ENCODE data around the gene NGFR.

The NGFR gene

GRCh38 chr17:49480836-49481615, 14.1 kb upstream of the NGFR start:
- Histone ChIP-seq H3K4me3 (ENCODE audit: insufficient read length, low read depth) (no peak overlapping the region), H3K27me3 (ENCODE audit: insufficient read depth, insufficient read length) (no peaks in the 10 kb centered on the region), H3K9ac (ENCODE audit: insufficient read length, low read depth) (no peak overlapping the region), H3K9me3 (ENCODE audit: insufficient read depth, low read length) (no peaks in the 10 kb centered on the region), H3K4me1 (ENCODE audit: insufficient read depth, insufficient read length) (peaks cover 18% of the 10 kb centered on the region), H3K36me3 (ENCODE audit: insufficient read depth, insufficient read length, low read length) (no peaks in the 10 kb centered on the region)
- DNase-seq (ENCODE audit: low read depth, low spot score): no peak
- no peak for TF ChIP-seq SUZ12 (IDR thresholded peaks at IDR 0.05; ENCODE audit: extremely low read depth, insufficient read depth, insufficient read length)
- TF ChIP-seq ZNF274 (IDR thresholded peaks at IDR 0.05; ENCODE audit: low read depth, low read length): no peak
- TF ChIP-seq YY1 (IDR thresholded peaks at IDR 0.05; ENCODE audit: insufficient read depth, insufficient read length): no peak

GRCh38 chr17:49482144-49482817, 12.8 kb upstream of the NGFR start:
- H3K27me3 ChIP-seq (ENCODE audit: insufficient read depth, insufficient read length): no peaks in the 10 kb centered on the region
- H3K4me1 ChIP-seq (ENCODE audit: insufficient read depth, insufficient read length): peaks cover 27% of the 10 kb centered on the region
- TF ChIP-seq ZNF274 (IDR thresholded peaks at IDR 0.05; ENCODE audit: low read depth, low read length) (no peak), SUZ12 (IDR thresholded peaks at IDR 0.05; ENCODE audit: extremely low read depth, insufficient read depth, insufficient read length) (no peak), YY1 (IDR thresholded peaks at IDR 0.05; ENCODE audit: insufficient read depth, insufficient read length) (no peak)
- DNase-seq (ENCODE audit: low read depth, low spot score): no peak
- H3K9me3 ChIP-seq (ENCODE audit: insufficient read depth, low read length): no peaks in the 10 kb centered on the region
- H3K36me3 ChIP-seq (ENCODE audit: insufficient read depth, insufficient read length, low read length): no peaks in the 10 kb centered on the region
- H3K4me3 ChIP-seq (ENCODE audit: insufficient read length, low read depth): no peak overlapping the region
- no peak overlapping the region for H3K9ac ChIP-seq (ENCODE audit: insufficient read length, low read depth)

GRCh38 chr17:49483599-49484509, 11.2 kb upstream of the NGFR start:
- no peak for DNase-seq (ENCODE audit: low read depth, low spot score)
- TF ChIP-seq YY1 (IDR thresholded peaks at IDR 0.05; ENCODE audit: insufficient read depth, insufficient read length) (no peak), ZNF274 (IDR thresholded peaks at IDR 0.05; ENCODE audit: low read depth, low read length) (no peak), SUZ12 (IDR thresholded peaks at IDR 0.05; ENCODE audit: extremely low read depth, insufficient read depth, insufficient read length) (no peak)
- H3K4me1 ChIP-seq (ENCODE audit: insufficient read depth, insufficient read length): peaks cover 30% of the 10 kb centered on the region
- no peaks in the 10 kb centered on the region for H3K27me3 ChIP-seq (ENCODE audit: insufficient read depth, insufficient read length)
- H3K4me3 ChIP-seq (ENCODE audit: insufficient read length, low read depth): no peak overlapping the region
- no peaks in the 10 kb centered on the region for H3K9me3 ChIP-seq (ENCODE audit: insufficient read depth, low read length)
- H3K36me3 ChIP-seq (ENCODE audit: insufficient read depth, insufficient read length, low read length): no peaks in the 10 kb centered on the region
- H3K9ac ChIP-seq (ENCODE audit: insufficient read length, low read depth): no peak overlapping the region

GRCh38 chr17:49484588-49484987, 10.5 kb upstream of the NGFR start:
- H3K27me3 ChIP-seq (ENCODE audit: insufficient read depth, insufficient read length): no peaks in the 10 kb centered on the region
- H3K4me3 ChIP-seq (ENCODE audit: insufficient read length, low read depth): no peak overlapping the region
- no peak for DNase-seq (ENCODE audit: low read depth, low spot score)
- TF ChIP-seq SUZ12 (IDR thresholded peaks at IDR 0.05; ENCODE audit: extremely low read depth, insufficient read depth, insufficient read length): no peak
- TF ChIP-seq YY1 (IDR thresholded peaks at IDR 0.05; ENCODE audit: insufficient read depth, insufficient read length): no peak
- TF ChIP-seq ZNF274 (IDR thresholded peaks at IDR 0.05; ENCODE audit: low read depth, low read length): no peak
- no peaks in the 10 kb centered on the region for H3K36me3 ChIP-seq (ENCODE audit: insufficient read depth, insufficient read length, low read length)
- no peaks in the 10 kb centered on the region for H3K9me3 ChIP-seq (ENCODE audit: insufficient read depth, low read length)
- peaks cover 28% of the 10 kb centered on the region for H3K4me1 ChIP-seq (ENCODE audit: insufficient read depth, insufficient read length)
- no peak overlapping the region for H3K9ac ChIP-seq (ENCODE audit: insufficient read length, low read depth)

GRCh38 chr17:49486012-49486641, 9.0 kb upstream of the NGFR start:
- H3K9ac ChIP-seq (ENCODE audit: insufficient read length, low read depth): peak overlapping the region; percentile 52
- H3K27me3 ChIP-seq (ENCODE audit: insufficient read depth, insufficient read length): peaks cover 3% of the 10 kb centered on the region
- DNase-seq (ENCODE audit: low read depth, low spot score): peak; percentile 76

GRCh38 chr17:49487183-49487582, 7.9 kb upstream of the NGFR start:
- H3K36me3 ChIP-seq (ENCODE audit: insufficient read depth, insufficient read length, low read length): no peaks in the 10 kb centered on the region
- peaks cover 32% of the 10 kb centered on the region for H3K4me1 ChIP-seq (ENCODE audit: insufficient read depth, insufficient read length)
- no peak overlapping the region for H3K4me3 ChIP-seq (ENCODE audit: insufficient read length, low read depth)
- no peak for DNase-seq (ENCODE audit: low read depth, low spot score)
- H3K9me3 ChIP-seq (ENCODE audit: insufficient read depth, low read length): no peaks in the 10 kb centered on the region
- H3K27me3 ChIP-seq (ENCODE audit: insufficient read depth, insufficient read length): peaks cover 6% of the 10 kb centered on the region
- no peak for TF ChIP-seq SUZ12 (IDR thresholded peaks at IDR 0.05; ENCODE audit: extremely low read depth, insufficient read depth, insufficient read length)
- no peak for TF ChIP-seq YY1 (IDR thresholded peaks at IDR 0.05; ENCODE audit: insufficient read depth, insufficient read length)
- no peak for TF ChIP-seq ZNF274 (IDR thresholded peaks at IDR 0.05; ENCODE audit: low read depth, low read length)
- H3K9ac ChIP-seq (ENCODE audit: insufficient read length, low read depth): no peak overlapping the region

More at GRCh38 chr17:49486012-49486641, 9.0 kb upstream of the NGFR start:
- H3K4me1 ChIP-seq (ENCODE audit: insufficient read depth, insufficient read length): peaks cover 26% of the 10 kb centered on the region
- no peaks in the 10 kb centered on the region for H3K9me3 ChIP-seq (ENCODE audit: insufficient read depth, low read length)
- TF ChIP-seq ZNF274 (IDR thresholded peaks at IDR 0.05; ENCODE audit: low read depth, low read length): no peak
- peak overlapping the region; percentile 10 for H3K4me3 ChIP-seq (ENCODE audit: insufficient read length, low read depth)
- no peaks in the 10 kb centered on the region for H3K36me3 ChIP-seq (ENCODE audit: insufficient read depth, insufficient read length, low read length)

All from NT2/D1 (cell line).